Stimulated activated CD4-positive, alpha-beta T cell treated with anti-CD3 and anti-CD28 coated beads, Interleukin-4, amount 100 ng/mL, for 1 hour (primary cell): ENCODE measurements around the gene SLC25A6.
"Not testable (repeated sequence)": the region's sequence is repeated elsewhere in the genome, so short reads cannot be mapped to it uniquely, and the experiment has no call there.

Experiments used
- DNase-seq: peaks from one replicate; pipeline ENCODE4 v3.0.0-alpha.2; 2020

SLC25A6 gene

GRCh38 chrX:1391707-1392375, at the start of gene SLC25A6:
SLC25A6 (minus strand) TSS chrX:1392113; CDS start chrX:1392009, 104 bp downstream.
- DNase-seq, result peak; percentile 100

DNA sequence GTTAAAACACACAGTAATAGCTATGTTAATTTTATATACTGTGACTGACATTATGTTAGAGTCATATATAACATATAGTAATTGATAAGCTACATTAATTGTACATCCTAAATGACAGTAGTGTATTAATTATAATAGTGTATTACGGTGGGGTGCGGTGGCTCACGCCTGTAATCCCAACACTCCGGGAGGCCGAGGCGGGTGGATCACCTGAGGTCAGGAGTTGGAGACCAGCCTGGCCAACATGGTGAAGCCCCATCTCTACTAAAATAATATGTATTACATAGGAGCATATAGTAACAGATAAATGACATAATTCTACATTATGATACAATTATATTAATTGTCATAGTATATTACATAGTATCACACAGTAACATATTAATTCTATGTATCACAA, 48.6 kb upstream of the SLC25A6 start:
- DNase-seq, result no peak

- DNase-seq, result no peak
Measured at GRCh38 chrX:1435241-1435895, 43.5 kb upstream of the SLC25A6 start.

DNA sequence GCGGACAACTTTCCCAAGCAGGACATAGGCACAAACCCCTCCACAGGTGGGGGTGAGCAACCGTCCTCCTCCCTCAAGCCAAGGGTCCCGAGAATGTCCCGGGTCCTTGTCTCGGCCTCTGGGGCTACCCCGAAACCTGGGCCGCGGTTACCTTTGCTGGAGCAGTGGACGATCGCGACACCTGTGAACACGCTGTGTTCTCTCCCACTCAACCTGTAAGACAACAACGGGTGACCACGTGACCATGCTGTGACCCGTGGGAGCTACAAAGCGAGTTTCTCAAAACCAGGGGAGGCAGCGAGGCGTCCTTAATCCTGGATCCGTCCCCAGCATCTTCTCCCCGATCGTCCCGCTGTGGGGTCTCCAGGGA, 42.9 kb upstream of the SLC25A6 start:
- no peak for DNase-seq

DNA sequence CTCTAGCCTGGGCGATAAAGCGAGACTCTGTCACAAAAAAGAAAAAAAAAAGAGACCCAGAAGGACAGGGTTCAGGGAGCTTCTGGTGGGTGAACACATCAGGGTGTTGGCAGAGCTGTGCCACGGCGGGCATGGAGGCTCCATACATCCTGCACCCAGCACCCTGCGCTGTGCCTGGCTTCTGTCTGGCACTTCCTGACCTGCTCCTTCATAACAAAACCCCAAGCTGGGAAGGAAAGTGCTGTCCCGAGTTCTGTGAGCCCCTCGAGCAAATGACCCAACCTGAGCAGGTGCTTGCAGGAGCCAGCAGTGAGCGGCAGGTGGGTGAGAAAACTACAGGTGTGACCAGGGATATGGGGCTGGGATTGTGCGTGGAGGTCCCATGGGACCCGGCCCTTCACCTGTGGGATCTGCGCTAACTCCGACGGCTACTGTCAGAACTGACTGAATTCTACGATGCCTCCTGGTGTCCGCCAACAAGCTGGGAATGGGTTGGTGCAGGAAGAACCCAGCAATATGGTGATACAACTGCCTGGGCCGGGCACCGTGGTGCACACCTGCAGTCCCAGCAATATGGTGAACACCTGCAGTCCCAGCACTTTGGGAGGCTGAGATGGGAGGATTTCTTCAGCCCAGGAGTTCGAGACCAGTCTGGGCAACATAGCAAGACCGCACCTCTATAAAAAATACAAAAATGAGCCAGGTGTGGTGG, 41.9 kb upstream of the SLC25A6 start:
- DNase-seq, result no peak

GRCh38 chrX:1430451-1430850, 38.5 kb upstream of the SLC25A6 start:
- no peak for DNase-seq

- no peak for DNase-seq
Measured at GRCh38 chrX:1427756-1428155, 35.8 kb upstream of the SLC25A6 start.

GRCh38 chrX:1426321-1426720, 34.4 kb upstream of the SLC25A6 start:
- DNase-seq, result not testable (repeated sequence)

GRCh38 chrX:1425381-1425780, 33.5 kb upstream of the SLC25A6 start:
- DNase-seq, result no peak

DNA sequence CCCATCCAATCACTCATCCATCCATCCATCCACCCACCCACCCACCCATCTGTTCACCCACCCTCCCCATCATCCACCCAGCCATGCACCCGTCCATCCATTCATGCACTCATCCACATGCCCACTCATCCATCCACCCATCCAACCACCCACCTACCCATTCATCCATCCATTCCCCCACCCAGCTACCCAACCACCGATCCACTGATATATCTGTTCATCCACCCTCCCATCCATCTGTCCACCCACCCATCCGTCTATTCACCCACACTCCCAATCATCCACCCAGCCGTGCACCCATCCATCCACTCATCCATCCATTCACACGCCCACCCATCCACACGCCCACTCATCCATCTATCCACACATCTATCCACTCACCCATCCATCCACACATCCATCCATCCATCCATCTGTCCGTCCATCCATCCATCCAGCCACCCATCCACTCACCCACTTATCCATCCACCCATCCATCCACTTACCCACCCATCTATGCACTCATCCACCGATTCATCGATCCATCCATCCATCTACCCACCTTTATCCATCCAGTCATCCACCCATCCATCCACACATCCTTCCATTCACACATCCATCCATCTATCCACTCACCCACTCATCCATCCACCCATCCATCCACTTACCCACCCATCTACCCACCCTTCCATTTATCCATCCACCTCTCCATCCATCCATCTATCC, 32.4 kb upstream of the SLC25A6 start:
- no peak for DNase-seq

DNA sequence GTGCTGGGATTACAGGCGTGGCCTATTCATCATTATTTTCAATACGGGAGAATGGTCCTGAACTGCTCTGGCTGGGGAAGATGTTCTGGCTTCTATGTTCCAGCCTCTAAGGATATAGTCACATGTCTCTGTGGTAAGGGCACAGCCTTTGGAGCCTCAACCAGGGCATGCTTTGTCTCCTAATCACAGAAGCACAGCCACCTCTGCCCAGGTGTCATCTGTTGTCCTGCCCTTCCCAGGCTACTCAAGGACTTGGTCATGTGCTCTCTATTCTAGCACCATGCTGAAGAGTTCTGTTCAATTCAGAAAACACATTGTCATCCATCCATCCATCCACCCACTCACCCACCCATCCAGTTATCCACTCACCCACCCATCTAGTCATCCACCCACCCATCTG, 31.3 kb upstream of the SLC25A6 start:
- no peak for DNase-seq

DNA sequence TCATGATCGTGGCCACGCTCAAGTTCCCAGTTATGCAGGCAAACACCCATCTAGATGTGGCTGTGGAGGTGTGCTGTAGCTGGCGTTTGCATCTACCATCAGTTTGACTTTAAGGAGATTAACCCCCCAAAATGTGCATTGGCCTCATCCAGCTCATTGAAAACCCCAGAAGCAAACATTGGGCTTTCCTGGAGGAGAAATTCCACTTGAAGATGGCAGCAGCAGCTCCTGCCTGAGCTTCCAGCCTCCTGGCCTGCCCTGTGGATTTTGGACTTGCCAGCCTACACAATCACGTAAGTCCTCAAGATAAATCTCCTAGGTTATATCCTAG, 30.2 kb upstream of the SLC25A6 start:
- DNase-seq, result no peak

DNA sequence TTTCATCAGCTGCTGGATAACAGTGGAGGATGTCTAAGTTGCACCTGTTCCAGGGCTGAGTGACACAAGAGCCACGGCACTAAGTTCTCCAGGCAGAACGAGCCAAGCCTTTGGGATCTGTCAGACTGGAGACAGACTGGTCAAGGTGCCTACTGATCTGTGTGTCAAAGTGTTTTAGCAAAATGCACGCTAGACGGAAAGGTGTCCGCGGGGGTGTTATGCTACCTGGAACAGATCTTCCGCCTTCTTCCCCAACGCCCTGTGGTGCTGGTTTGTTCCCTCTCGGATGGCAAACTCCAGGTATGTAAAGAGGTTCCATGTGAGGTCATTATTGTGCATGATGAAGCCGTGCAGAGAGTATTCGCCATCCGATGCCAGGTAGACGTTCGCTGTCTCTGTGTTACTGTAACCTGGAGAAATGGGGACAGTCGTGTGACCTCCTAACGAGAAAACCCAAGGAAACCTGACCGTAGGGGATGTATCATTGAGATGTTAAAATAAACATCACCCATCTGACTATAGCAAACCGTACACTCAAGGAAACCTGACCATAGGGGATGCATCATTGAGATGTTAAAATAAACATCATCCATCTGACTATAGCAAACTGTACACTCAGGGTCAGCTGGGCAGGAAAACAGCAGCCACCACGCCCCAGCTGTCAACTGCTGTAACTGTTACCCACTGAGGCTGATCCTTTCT, 29.7 kb upstream of the SLC25A6 start:
- no peak for DNase-seq

GRCh38 chrX:1420371-1420770, 28.5 kb upstream of the SLC25A6 start:
- DNase-seq, result no peak

DNA sequence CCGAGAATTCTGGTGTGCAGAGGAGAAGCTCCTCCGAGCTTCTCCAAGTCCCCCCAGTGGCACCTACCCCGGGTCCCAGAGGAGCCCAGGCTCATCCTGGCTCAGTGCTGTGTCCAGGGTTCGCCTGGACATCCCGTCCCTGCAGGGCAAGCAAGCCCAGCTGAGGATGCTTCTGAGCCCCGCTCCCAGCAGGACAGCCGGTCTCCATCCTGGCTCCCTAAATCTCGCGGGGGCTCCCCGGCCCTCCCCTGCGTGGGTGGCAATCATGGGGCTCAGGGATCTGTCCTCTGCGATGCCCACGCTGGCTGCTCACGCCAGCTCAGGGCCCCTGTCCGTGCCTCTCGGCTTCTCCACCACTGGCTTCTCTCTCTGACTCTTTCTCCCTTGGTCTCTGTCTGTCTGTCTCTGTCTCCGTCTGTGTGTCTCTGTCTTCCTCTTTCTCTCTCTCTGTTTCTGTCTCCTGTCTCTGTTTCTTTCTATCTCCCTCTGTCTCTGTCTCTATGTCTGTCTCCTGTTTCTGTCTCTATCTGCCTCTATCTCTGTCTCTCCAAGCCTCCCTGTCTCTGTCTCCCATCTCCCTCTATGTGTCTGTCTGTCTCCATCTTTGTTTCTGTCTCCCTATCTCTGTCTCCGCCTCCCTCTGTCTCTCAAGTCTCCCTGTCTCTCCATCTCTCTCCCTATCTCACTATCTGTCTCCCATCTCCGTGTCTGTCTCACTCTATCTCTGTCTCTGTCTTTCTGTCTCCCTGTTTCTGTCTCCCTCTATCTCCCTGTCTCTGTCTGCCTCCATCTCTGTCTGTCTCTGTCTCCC, 27.8 kb upstream of the SLC25A6 start:
- DNase-seq, result no peak

- no peak for DNase-seq
Measured at GRCh38 chrX:1418901-1419544, 27.1 kb upstream of the SLC25A6 start.

- no peak for DNase-seq
Measured at GRCh38 chrX:1417921-1418771, 26.2 kb upstream of the SLC25A6 start.

GRCh38 chrX:1416965-1417760, 25.2 kb upstream of the SLC25A6 start:
- DNase-seq, result no peak

- DNase-seq, result no peak
Measured at GRCh38 chrX:1416327-1416784, 24.4 kb upstream of the SLC25A6 start.
